ENCODE measurements around the gene SMIM30.

- TF ChIP-seq CTCF (IDR thresholded peaks at IDR 0.05) (no peak), POLR2AphosphoS5 (IDR thresholded peaks at IDR 0.05; ENCODE audit: low read depth, low read length) (no peak)
These were observed 33.7 kb downstream of the SMIM30 start for GRCh38 chr7:113084496-113085172.
